Bronchial epithelial cell (primary cell): Measurements from ENCODE around the gene ATF6B. TPM values are rescaled to one million over a fixed set of nuclear protein-coding genes. Genes with fewer than 3 reads are reported as not detected.
A peak's percentile ranks its signal among the peaks of the same experiment; 100 is the strongest.

Experiments used
- DNase-seq: peaks from one replicate; pipeline ENCODE4 v3.0.0-alpha.2; 2010; ENCODE audit warnings: low read depth
- FAIRE-seq: peaks from 2 replicates; lab custom pipeline; 2011; peaks lifted over from hg19 to GRCh38; lab: Jason Lieb, UNC
- H3K27me3 ChIP-seq: 2 replicates; pipeline ENCODE4 v1.5.1; 2011; ENCODE audit warnings: low read length; ENCODE audit not compliant: control insufficient read depth, insufficient read depth
- H3K36me3 ChIP-seq: 2 replicates; pipeline ENCODE4 v1.5.1; 2011; ENCODE audit warnings: low read length; ENCODE audit not compliant: control insufficient read depth, insufficient read depth
- H3K4me3 ChIP-seq: 2 replicates; pipeline ENCODE4 v1.5.1; 2011; ENCODE audit warnings: mild to moderate bottlenecking, low read depth, low read length, control low read depth
- total RNA-seq: library from RNA; depleted of rRNA; stranded (reverse); fragments of >200 nt; gene quantifications from 2 replicates; pipeline ENCODE4 v1.2.1, GENCODE V29; 2014
- TF ChIP-seq, protein P1 (sequence below): IDR thresholded peaks from 2 replicates; pipeline ENCODE4 v1.5.1; 2011; ENCODE audit warnings: mild to moderate bottlenecking, moderate library complexity, low read length, control low read depth, inconsistent platforms; ENCODE audit not compliant: insufficient read depth, severe bottlenecking

The ATF6B gene
- total RNA-seq, 1 donor from 2014 or later: 8.7 TPM

DNA sequence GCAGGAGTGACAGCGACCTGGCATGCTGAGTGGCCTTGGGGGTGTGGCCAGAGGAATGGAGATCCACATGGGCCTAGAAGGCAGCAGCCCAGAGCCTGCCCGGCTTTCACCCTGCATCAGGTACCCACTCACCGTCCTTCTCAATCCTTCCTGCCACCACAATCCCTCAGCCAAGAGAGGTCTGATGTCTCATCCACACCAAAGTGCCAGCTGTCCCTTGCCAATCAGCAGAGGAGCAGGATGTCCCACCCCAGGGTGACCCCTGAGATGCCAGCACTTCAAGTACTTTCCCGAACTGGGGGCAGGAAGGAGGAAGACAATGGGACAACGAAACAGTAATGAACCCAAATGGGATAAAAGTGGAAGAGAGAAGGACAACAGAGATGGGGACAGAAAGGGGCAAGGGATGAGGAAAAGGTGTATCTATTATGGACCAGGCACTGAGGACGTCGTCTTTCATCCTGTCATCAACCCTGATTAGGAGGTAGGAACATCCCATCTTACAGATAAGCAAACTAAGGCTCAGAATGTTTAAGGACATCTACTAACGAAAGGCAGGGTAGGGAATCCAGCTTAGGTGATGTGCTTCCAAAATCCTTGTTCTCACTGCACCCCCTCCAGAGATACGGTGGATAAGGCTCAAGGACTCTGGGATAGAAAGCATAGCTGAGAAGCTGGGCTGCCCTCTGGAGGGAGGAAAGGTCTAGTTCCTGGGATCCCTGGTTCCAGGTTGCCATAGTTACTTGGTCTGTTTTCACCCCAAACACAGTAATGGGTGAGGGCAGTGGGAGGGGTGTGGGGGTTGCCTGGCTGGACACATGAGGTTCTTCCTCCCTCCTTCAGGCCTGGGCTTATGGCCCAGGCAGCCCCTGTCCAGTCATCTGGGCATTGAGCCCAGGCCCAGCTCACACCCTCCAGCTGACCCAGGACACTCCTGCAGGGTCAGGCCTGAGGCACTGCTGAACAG, 14.4 kb downstream of the ATF6B start:
- no peak for FAIRE-seq

GRCh38 chr6:32112431-32112980, 15.5 kb downstream of the ATF6B start:
- Histone ChIP-seq H3K27me3 (peaks cover 2% of the 10 kb centered on the region), H3K4me3 (no peak overlapping the region), H3K36me3 (peaks cover 18% of the 10 kb centered on the region)
- DNase-seq (no peak), FAIRE-seq (no peak)
- TF ChIP-seq, protein P1, sequence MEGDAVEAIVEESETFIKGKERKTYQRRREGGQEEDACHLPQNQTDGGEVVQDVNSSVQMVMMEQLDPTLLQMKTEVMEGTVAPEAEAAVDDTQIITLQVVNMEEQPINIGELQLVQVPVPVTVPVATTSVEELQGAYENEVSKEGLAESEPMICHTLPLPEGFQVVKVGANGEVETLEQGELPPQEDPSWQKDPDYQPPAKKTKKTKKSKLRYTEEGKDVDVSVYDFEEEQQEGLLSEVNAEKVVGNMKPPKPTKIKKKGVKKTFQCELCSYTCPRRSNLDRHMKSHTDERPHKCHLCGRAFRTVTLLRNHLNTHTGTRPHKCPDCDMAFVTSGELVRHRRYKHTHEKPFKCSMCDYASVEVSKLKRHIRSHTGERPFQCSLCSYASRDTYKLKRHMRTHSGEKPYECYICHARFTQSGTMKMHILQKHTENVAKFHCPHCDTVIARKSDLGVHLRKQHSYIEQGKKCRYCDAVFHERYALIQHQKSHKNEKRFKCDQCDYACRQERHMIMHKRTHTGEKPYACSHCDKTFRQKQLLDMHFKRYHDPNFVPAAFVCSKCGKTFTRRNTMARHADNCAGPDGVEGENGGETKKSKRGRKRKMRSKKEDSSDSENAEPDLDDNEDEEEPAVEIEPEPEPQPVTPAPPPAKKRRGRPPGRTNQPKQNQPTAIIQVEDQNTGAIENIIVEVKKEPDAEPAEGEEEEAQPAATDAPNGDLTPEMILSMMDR: no peak

More for the DNA sequence above, 14.4 kb downstream of the ATF6B start:
- DNase-seq: no peak
- Histone ChIP-seq H3K27me3 (peaks cover 2% of the 10 kb centered on the region), H3K36me3 (peaks cover 24% of the 10 kb centered on the region), H3K4me3 (no peak overlapping the region)
- TF ChIP-seq, protein P1: no peak

DNA sequence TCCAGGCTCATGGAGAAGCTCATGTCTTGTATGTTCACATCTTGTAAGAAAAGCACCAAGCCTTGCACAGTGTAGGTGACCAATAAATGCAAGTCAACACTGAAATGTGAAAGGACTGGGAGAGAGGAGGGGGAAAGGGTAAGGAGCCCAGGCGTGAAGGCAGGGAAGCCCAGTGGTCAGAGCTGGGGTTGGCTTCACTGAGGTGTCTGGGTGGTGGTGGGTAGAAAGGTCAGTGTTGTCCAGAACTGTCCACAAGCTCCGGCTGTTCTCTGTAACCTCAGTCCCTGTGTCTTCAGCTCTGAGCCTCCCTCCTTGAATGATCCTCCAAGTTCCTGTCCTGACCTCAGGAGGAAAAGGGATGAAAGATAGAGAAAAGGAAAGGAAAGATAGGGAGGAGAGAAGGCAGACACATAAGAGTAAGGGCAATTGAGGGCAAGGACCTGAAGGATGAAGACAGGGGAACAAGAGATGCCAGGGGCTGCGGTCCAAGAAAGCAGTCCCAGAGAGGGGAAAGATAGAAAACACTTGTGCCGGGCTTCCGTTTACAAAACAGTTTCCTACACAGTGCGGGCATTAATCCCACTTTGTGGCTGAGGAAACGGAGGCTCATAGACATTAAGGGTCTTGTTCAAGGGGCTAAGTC, 16.5 kb downstream of the ATF6B start:
- TF ChIP-seq, protein P1: no peak
- DNase-seq (no peak), FAIRE-seq (peak; percentile 43)
- Histone ChIP-seq H3K4me3 (no peak overlapping the region), H3K36me3 (peaks cover 9% of the 10 kb centered on the region), H3K27me3 (peaks cover 2% of the 10 kb centered on the region)

DNA sequence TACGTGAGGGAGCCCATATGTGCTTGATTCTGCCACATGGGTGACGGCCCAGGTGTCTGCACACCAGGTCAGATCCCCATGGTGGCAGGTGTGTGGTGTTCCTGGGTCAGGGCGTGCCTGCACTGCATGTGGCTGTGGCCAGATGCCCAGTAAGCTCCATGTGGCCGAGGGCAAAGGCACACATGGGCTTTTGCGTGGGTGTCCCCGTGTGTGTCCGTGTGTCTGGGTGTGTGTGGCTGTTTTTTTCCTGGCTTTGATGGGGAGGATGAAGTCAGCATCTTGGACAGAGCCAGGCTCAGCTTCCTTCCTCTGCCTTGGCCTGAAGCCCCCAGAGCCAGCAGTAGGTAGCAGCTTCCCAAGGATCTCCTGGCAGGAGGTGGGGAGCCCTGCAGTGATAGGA, 17.4 kb downstream of the ATF6B start:
- H3K4me3 ChIP-seq: no peak overlapping the region
- peaks cover 2% of the 10 kb centered on the region for H3K27me3 ChIP-seq
- peaks cover under 1% of the 10 kb centered on the region for H3K36me3 ChIP-seq
- TF ChIP-seq, protein P1: no peak
- no peak for DNase-seq
- no peak for FAIRE-seq

DNA sequence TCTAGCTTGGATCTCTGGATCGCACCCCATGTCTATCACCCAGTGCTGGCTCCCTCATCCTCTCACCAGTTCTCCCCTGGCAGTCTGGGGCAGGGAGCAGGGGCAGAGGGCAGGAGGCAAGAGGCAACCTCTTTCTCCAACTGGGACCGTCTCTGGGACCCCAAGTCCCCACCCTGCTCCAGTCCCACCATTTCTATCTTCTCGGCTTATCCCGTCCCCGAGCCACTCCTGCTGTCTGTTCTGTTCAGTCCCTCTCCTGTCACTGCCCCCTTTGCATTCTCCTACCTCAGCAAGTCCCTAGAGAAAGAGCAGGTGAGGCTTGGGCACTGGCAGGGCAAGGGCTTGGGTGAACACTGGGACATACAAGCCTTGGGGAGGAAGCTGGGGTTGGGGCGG, 18.3 kb downstream of the ATF6B start:
- Histone ChIP-seq H3K27me3 (peaks cover 2% of the 10 kb centered on the region), H3K36me3 (no peaks in the 10 kb centered on the region), H3K4me3 (no peak overlapping the region)
- FAIRE-seq (no peak), DNase-seq (no peak)
- TF ChIP-seq, protein P1: no peak
